Stimulated activated CD4-positive, alpha-beta T cell treated with anti-CD3 and anti-CD28 coated beads, Interleukin-1b, Interleukin-23, amount 100 ng/mL, for 4 hours (primary cell): ENCODE results near the gene PLEKHG3.

Experiments
- DNase-seq, 2 donors: peaks; one replicate each; pipeline ENCODE4 v3.0.0-alpha.2; 2020; ENCODE audit warnings: low read depth in 2 of 2

The PLEKHG3 gene

DNA sequence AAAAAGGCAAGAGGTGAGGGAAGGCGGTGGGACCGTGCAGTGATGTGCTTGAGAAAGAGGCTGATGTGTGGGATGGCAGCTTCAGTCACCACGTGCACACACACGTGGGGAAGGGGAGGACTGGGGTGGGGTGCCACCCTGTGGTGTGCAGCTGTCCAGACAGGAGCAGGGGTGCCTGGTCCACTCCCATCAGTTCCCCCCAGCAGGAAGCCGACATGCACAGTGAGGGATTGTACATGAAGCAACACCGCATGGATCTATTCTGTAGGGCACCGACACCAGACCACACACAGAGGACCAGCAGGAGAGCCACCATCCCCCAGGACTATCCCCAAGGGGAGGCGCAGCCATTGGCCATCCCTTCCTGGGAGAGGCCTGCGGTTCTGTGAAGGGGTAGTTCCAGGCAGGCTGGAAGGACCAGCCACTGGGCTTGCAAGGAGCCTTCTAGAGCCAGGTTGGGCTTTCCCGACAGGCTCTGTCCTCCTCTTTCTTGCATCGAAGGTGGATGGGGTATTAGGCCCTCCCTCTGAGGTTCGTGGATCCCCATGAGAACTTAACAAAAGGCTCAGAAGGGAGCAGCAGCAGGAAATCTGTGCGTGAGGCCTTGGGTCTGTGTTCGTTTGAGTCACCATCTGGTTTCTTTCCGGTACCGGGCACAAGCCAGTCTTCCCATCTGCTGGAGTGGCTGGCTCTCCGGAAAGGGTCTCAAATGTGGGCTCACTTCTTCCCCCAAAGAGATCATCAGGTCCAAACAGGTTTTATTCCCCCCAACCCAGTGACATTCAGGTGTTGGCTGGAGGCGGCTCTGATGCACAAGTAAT is 59.8 kb downstream of the PLEKHG3 start:
- DNase-seq: no peak

DNA sequence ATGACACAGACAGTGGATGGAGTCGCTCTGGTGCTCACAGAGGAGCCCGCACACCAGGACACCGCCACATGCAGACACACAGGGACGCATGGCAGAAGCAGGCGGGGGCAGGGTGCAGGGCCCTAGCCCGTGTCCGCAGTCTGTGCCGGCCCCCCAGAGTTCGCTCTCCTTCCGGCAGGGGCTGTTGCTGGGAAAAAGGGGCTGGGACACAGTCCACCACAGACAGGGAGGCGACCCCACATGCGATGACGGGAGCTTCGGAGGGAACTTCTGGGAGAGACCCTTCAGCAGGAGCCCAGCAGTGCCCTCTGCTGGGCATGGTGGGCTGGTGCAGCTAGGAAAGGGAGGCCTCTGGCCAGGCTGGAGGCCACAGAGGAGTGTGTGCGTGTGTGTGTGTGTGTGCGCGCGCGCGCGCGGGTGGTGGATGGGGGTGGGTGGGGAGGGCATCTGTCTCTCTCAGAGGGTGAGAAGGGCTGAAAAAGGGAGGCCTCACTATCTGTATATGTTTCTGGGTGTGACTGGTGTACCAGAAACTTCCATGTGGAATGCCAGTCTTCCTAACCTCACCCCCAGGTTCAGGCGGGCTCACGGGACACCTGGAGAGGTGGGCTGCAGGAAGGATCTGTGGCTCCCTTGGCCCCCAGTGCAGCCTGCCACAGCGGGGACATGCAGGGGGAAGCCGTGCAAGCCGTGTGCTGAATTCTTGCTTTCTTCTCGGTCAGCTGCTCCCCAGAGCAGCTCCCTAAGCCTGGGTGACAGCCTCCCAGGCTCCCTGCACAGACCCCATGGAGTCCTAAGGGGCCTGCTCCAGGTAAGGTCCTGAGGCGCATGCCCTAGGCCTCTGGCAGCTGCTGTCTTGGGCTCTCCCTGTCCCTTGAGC is 60.7 kb downstream of the PLEKHG3 start:
- peak; percentile 48 to 49 for DNase-seq

DNA sequence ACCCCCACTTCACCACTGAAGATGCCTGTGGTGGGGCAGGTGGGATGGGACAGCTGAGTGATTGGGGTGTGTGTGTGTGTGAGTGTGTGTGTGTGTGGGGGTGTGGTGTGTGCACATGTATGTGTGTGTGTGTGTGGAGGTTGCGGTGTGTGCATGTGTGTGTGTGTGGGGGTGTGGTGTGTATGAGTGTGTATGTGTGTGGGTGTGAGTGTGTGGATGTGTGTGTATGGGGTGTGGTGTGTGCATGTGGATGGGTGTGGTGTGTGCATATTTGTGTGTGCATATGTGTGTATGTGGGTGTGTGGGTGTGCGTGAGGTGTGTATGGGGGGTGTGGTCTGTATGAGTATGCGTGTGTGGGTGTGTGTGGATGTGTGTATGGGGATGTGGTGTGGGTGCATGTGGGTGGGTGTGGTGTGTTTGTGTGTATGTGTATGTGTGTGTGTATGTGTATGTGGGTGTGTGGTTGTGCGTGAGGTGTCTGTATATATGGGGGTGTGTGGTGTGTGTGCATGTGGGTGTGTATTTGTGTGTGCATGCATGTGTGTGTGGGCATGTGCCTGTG is 61.6 kb downstream of the PLEKHG3 start:
- no peak for DNase-seq

DNA sequence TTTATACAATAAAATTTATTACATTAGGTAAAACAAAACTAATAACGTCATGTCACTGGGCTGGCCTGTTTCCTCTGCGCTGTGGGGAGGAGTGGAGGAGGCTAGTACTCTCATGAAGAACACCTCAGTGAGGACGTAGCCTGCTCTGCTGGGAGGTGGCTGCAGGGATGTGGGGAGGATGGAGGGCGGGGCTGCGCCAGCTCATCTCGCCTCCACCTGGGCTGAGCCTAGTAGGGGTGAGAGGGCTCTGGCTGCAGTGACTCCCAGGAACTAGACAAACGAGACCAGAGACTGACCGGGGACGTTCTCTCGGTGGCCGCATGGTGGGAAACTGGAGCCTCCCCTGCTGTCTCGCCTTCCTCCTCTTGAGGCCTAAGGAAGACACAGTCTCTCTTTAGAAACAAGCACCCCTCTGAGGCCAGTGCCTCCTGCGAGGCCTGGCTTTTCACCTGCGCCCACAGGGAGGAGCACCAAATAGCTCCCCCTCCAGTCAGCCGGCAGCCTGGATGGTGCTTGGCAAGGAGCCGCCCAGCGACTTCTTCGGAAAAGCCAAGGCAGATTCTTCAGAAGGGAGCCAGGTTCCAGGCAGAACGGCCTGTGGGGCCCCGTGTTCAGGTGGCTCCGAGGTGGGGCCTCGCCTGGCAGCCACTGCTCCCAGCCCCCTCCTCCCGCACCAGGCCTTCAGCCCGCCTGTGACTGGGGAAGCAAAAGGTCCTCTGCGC is 62.4 kb downstream of the PLEKHG3 start:
- DNase-seq: no peak

DNA sequence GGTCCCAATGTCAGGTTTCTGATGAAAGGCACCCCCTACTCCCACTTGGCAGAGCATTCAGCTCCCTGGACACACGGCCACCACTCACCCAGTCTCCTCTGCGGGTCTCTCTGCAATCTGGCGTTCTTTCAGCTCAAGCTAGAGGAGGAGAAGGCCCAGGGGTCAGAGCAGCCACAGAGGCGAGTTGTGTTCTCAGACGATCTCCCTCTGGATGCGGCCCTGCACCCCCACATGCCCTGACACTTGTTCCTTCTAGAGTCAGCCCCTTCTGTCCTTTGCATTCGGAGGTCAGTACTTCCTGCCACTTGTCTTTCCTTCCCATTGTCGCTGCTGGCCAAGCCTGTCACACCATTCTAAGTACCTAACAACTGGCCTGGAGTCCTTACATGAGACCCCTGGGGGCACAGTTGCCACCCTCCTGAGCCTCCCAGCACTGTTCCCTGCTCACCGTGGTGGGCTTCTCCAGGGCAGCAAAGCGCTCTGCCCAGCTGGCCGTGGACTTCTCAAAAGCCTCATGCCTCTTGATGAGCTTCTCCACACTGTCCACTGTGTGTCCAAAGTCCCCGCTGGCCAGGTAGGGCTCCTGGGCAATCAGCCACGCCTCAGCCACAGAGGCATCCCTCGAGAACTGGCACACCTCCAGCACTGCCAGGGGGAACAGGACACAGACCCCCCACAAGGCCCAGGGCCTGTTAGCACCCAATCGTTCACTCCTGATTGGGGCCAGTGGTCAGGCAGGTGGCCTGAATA is 63.2 kb downstream of the PLEKHG3 start:
- no peak for DNase-seq

DNA sequence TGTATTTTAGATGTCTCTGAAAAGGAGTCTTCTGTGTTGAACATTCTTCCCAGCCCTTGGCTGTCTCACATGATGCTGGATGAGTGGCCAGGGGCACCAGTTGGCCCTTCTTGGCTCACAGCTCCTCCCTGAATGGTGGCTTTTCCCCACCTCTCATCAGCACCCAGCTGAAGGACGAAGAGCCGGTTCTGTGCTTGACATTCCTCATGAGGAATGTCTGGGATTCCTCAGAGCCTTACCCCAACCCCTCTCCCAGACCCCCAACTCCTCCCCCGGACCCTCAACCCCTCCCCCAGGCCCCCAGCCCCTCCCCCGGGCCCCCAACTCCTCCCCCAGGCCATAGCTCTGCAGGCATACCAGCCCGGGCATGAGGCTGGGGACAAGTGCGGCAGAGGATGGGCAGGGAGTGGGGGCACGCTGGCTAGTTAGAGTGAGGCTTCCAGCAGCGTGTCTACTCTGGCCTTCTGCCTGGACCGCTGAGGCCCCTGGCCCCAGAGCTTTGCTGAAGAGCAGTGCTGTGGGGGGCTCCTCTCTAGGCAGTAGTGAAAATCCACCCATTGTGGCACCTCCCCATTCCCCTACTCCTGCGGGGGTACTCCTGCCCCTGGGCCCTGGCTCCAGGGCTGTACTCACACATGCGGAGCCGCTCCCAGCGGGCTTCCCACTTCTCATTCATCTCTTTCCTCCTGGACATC is 64.3 kb downstream of the PLEKHG3 start:
- no peak for DNase-seq

DNA sequence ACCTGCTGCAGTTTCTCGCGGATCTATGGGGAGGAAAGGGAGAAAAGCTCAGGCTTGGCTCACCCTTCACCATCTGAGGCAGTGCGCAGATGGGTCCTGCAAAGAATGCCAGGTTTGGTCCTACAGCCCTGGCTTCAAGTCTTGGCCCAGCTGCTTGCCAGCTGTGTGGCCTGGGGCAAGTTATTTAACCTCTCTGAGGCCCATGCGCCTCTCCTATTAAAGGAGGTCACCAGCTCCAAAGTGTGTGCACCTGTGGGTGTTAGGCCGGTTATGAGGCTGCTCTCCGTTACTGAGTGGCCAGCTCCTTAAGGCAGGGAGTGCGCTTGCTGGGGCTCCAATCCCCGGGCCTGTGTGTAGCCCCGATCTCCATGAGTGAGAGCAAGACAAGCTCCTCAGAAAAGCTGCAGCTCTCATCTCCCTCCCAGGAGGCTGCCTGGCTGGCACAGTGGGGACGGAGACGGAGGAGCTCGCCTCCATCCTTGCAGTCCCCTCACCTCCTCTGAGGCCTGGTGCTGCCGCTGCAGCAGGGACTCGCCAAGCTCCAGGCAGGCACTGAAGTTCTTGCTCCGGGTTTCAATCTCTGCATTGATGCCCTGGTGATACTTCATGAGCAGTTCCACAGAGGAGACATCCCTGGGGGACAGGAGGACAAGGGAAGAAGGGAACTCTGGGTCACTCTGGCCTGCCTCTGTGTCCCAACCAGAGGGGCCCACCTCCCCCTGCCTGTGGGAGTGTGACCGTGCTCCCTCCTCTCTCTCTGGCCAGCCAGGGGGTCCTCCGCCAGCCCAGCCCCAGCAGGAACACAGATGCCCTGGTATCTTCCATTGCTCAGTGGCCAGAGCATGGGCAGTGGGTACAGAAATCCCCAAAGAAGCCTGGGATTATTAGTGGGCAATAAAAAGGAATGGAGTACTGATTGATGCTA is 65.1 kb downstream of the PLEKHG3 start:
- DNase-seq: no peak

DNA sequence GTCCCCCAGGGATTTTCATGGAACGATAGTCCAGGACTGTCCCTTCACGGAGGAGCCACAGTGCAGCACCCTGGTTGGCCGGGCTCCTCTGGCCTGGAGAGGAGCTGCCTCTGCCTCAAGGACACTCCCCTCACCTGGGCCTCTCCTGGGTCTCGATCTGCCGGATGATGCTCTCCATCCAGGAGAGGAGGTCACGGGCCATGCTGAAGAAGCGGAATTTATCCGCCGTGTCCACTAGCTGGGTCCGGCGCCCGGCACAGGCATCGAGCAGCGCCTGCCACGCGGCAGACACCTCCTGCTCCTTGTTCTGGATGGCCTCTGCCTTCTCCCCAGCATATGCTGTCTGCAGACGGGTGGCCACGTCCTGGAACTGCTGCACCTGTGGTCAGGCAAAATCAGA is 66.5 kb downstream of the PLEKHG3 start:
- DNase-seq: no peak

DNA sequence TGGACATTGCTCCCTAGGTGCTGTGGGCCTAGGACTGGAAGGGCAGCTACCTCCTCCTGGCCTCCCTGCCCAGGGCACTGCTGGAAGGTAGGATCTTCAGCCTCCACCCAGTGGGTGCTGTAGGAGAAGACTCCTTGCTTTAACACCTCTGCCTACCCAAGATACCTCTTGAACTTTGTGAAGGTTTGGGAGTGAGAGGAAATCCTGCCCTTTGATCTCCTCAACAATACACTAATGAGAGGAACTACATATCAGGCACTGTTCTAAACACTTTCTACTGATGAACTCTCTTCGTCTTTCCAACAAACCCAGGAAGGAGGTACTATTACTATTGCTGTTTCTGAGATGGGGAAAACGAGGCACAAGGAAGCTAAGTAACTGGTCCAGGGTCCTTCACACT is 66.9 kb downstream of the PLEKHG3 start:
- DNase-seq: no peak

DNA sequence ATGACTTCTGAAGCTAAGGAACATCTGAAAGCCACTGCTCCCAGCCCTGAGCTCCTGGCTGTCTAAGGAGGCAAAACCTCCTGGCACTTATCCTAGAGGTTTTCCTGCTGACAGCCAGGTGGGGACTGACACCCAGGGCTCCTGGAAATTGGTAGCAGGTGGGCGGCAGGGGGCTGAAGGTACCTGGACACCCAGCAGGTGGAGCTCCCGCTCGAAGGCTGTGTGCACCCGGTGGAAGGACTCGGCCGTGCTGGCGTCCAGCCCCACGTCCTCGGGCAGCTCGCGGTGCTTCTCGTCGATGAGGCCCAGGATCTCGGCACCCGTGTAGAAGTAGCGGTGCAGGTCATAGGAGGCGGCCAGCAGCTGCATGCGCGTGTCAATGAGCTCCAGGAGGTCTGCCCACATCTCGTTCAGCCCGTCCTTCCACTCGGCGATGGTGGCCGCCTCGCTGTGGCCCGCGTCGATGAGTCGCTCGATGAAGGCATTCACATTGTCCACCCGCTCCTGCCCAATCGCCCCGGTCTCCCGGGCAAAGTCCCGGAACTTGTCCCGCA is 68.2 kb downstream of the PLEKHG3 start:
- DNase-seq: no peak

DNA sequence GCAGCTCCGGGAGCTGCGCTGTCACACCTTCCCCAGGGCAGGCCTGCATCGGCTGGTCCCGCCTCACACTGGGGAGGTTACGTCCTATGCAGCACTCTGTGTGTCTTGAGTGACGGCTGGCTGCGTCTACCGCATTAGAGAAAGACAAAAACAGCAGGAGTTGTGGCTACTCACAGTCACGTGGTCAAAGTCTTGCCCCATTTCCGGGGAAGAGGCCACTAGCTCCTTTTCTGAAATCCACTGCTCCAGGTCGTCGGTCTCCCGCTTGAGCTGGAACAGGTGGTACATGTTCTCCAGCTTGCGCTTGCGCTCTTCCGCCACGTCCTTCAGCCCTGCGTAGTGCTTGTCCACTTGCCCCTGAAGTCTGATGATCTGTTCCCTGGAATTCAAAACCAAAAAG is 68.8 kb downstream of the PLEKHG3 start:
- DNase-seq: no peak

DNA sequence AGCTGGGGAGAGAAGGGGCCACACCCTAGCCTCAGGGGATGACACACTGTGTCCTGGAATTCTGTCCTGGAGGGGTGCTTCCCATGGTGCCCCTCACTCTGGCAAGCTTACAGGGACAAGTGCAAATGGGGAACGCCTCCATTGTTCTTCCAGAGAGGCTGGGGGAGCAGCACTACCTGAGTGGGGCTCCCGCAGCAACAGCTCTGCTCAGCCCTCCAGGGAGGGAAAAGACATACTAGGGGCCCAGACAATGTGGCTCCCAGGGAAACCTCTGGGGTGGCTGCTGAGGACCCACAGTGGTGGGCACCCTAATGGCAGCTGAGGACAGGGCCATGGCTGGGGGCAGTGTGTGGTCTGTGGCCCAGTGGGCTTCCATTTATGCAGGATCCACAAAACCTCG is 69.4 kb downstream of the PLEKHG3 start:
- no peak for DNase-seq

DNA sequence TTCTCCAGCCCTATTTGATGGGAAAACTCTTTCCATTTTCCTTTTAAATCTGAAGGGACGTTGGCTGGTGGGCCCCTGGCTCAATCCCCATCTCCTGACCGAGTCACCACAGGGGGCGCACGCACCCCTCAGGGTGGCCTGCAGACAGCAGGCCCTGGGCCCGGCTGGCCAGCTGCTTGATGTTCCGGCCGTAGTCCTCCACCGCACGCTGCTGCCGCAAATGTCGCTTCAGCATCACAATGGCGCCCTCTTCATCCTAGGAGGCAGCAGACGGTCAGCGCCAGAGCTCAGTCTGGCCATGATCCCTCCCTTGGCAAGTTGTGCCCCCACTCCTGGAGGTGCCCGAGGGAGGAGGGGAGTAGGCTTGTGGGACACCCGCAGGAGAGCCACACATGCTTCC is 70.0 kb downstream of the PLEKHG3 start:
- no peak for DNase-seq

DNA sequence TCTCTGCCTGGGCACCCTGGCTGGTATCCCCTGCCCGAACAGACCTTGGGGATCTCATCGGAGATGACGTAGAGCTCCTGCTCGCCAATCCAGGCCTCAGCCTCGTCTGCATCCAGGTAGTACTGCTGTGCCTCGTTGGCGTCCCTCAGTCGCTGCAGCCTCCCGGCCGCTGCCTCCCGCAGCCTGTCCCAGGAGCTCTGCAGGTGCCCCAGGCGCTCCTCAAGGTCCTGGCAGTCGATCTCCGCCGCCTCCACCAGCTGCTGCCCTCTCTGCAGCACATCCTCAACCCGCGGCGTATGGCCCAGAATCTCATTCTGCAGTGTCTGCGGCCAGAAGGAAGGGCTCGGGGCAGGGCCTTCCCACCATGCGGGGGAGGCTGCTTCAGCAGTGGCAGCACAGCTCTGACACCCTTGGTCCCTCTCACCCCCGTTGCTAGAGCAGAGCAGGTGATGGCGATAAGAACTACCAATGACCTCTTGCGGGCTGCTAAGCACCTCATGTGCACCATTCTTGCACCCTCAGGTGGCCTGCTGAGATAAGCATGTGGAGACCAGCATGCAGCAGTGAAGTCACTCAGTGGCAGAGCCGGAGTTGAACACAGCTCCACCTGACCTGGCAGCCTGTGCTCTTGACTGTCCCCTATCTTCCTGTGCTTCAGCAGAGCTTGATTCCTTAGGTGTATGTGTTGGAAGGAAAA is 71.0 kb downstream of the PLEKHG3 start:
- DNase-seq: no peak

DNA sequence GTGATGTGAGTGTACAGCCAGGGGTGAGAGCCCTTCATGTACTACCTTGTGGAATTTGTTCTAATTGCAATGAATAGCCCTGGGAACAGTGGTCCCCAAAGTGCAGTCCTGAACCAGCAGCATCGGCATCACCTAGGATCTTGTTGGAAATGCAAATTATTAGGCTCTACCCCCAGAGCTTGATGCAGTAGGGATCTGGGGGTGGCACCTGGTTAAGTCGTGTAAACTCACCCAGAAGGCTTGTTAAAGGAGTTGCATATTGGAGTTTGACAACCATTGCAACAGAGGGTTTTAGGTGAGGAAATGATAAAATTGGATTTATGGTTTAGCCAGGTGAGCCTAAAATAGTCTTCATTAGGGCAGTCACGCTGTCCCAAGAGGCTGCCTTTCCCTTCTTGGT is 73.2 kb downstream of the PLEKHG3 start:
- no peak for DNase-seq

DNA sequence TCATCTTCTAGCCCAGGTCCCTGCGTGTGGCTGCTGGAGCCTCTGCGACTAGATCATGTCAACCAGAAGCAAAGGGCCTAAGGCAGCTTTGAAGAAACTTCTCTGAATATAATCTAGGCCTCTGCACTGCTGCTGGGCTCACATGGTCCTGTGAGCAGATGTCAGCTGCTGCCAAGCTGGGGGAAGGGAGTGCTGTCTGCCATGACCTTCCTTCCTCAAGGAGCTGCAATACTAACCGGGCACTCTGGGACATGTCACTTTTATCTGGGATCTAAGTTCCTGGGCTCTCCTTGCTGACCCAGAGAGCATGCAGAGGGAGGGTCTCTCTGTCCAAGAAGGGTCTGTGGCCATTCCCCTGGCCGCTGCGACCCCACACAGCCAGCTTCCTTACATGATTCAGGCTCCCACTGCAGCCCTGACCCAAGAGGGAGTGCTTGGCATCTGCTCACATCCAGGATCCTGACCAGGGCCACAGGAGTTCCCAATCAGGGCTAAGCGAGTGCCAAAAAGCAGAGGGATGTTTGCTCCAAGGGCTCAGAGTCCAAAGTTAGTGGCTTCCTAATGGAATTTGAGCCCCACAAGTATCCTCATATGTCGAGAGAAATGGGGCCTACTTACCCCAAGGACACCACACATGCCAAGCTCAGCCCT is 74.0 kb downstream of the PLEKHG3 start:
- DNase-seq: no peak

DNA sequence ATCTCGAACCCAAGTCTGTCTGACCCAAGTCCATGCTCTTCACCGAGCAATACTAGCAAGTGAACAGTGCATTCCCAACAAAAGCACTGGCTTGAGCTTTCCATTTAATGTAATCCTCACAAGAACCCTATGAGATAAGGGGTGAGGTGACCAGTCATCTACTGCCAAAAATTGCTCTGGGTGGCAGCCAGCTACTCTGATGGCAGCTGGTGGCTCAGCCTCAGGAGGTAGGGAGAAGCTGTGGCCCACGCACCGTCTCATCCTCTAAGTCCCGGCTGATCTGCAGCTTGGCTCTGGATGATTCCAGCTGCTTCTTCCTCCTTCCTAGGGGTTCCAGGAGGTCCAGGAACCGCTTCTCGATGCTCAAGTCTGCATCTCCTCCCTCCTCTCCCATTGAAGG is 75.2 kb downstream of the PLEKHG3 start:
- no peak for DNase-seq

DNA sequence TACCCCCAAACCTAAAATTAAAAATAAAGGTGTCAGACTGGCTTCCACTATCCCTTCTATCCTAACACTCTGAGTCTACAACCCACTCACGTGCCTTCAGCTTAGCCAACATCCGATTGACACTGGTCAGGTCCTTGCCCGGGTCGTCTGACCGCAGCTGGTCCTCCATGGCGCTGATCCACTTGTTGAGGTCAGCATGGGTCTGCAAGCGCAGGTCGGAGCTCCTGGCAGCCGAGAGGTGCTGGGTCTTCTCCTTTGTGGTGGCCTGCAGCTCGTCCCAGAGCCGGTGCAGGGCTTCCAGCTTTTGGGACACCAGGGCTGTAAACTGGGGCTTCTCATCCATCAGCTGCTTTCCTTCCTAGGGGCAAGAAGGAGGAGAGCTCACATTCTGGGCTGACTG is 78.0 kb downstream of the PLEKHG3 start:
- DNase-seq: no peak
